GM21619 (cell line): ENCODE measurements around the gene MARCHF6.
A peak's percentile ranks its signal among the peaks of the same experiment; 100 is the strongest.
"Not testable (repeated sequence)": the region's sequence is repeated elsewhere in the genome, so short reads cannot be mapped to it uniquely, and the experiment has no call there.

Experiments
- ATAC-seq: cut with Tn5 transposase; IDR thresholded peaks from one replicate; pipeline ENCODE4 v1.9.1; 2021; ENCODE audit not compliant: unreplicated experiment

MARCHF6 gene

GRCh38 chr5:10374046-10375022 is 20.8 kb downstream of the MARCHF6 start:
- peak; percentile 54 for ATAC-seq

DNA sequence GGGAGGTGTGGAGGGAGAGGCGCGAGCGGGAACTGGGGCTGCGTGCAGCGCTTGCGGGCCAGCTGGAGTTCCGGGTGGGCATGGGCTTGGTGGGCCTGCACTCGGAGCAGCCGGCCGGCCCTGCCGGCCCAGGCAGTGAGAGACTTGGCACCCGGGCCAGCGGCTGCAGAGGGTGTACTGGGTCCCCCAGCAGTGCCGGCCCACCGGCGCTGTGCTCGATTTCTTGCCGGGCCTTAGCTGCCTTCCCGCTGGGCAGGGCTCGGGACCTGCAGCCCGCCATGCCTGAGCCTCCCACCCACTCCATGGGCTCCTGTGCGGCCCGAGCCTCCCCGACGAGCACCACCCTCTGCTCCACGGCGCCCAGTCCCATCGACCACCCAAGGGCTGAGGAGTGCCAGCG is 21.7 kb downstream of the MARCHF6 start:
- not testable (repeated sequence) for ATAC-seq

- ATAC-seq, result no peak
These were observed 23.0 kb downstream of the MARCHF6 start for GRCh38 chr5:10376544-10376943.

- no peak for ATAC-seq
These were observed 23.6 kb downstream of the MARCHF6 start for GRCh38 chr5:10377081-10377480.

- no peak for ATAC-seq
These were observed 28.3 kb downstream of the MARCHF6 start for GRCh38 chr5:10381803-10382202.

DNA sequence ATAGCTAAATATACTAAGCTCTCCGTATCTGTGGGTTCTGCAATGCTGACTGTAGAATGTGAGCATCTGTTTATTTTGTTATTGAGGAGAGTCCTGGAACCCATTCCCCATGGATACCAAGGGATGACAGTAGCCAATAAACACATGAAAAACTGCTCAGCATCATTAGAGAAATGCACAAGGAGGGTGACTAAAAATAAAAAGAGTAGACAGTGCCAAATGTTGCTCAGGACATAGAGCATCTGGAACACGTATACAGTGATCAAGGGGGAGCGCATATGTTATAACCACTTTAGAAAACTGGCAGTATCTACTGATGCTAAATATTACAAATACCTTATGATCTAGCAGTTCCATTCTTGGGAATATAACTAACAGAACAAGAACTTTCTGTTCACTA is 31.0 kb downstream of the MARCHF6 start:
- no peak for ATAC-seq

DNA sequence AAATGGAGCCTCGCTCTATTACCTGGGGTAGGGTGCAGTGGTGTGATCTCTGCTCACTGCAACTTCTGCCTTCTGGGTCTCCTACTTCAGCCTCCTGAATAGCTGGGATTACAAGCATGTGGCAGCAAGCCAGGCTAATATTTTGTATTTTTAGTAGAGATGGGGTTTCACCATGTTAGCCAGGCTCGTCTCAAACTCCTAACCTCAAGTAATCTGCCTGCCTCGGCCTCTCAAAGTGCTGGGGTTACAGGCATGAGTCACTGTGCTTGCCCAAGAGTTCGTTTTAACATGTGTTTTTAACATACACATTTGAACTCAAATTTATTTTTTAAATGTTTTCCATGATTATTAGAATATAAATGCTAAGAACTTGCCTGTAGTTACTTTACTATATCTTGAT is 34.2 kb downstream of the MARCHF6 start:
- ATAC-seq, result no peak

DNA sequence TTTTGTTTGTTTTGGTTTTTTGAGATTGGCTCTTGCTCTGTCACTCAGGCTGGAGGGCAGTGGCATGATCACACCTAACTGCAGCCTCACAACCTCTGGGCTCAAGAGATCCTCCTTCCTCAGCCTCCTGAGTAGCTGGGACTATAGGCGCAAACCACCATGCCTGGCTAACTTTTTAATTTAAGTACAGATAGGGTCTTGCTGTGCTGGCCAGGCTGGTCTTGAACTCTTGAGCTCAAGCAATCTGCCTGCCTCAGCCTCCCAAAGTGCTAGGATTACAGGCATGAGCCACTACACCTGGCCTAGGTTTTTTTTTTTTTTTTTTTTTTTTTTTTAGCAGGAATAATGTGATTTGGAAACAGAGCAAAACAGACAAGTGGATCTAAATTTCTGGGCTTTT is 37.6 kb downstream of the MARCHF6 start:
- no peak for ATAC-seq

DNA sequence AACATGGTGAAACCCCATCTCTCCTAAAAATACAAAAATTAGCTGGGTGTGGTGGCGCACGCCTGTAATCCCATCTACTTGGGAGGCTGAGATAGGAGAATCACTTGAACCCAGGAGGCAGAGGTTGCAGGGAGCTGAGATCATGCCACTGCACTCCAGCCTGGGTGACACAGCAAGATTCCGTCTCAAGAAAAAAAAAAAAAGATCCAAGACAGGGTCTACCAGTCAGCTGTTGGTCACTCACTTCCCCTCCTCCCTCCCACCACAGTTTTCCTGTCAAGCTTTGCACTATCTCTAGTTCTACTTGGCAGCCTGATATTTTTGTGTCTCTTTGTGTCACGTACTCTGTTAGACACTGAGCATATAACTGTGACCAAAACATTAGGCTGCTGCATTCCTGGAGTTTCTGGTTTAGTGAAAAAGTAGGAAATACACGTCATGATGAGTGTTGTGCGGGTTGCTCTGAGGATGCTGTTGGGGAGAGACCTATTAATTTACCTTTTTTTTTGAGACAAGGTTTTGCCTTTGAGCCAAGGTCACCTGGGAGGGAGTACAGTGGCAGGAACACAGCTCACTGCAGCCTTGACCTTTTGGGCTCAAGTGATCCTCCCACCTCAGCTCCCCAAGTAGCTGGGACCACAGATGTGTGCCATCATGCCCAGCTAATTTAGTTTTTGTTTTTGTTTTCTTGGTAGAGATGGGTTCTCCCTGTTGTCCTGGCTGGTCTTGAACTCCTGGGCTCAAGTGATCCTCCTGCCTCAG is 39.3 kb downstream of the MARCHF6 start:
- not testable (repeated sequence) for ATAC-seq

GRCh38 chr5:10393491-10393890 is 40.0 kb downstream of the MARCHF6 start:
- no peak for ATAC-seq

DNA sequence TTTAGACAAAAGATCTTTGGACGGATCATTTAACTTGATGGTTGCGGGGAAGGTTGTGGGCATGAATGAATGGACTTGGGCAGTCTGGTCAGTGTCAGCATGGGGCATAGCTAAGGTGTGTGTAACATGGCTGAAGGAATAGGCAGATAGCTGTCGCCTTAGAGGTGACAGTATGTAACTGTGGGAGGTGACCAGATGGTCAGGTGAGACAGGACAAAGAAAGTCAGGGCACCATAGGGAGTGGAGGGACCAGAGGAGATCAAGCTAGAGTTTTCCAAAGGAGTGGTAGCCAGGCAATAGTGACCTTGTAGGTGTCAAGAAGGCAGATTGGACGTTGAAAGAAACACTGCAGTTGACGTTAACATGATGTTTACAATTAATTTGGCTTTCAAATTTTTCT is 43.1 kb downstream of the MARCHF6 start:
- ATAC-seq, result no peak

GRCh38 chr5:10399839-10400238 is 46.3 kb downstream of the MARCHF6 start:
- ATAC-seq, result no peak

DNA sequence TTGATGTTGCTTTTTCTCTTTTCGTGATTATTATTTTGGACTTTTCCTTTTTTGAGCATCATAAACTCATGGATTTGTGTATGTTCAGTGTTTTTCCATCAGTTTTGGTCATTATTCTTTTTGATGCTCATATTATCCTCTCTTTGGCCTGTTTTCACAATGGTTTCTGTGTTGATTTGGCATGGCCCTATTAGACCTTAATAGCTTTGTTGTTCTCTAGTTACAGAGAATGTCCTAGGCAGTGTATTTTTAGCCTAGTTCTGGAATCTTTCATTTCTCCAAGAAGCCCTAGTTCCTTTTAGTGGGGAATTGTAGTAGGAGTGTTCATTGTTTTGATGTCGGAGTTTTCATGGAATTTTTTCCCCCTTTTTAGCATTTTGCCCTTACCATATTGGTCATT is 46.9 kb downstream of the MARCHF6 start:
- no peak for ATAC-seq

DNA sequence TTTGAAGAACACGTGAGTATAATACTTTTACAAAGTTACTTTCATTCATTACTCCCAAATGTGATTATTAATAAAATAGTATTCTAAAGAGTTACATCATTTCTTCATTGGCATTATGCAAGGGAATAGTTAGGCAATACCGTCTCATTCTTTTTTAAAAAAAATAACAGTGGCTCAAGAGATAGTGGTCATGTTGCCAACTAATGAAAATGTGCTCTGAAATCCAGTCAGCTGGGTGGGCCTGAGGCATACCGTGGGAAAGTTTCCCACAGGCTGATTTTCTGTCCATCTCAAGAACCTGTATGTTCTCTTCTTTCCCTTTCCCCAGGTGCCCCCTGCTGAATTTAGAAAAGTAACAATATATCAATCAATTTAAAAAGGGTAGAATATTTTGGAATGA is 47.3 kb downstream of the MARCHF6 start:
- ATAC-seq, result no peak

DNA sequence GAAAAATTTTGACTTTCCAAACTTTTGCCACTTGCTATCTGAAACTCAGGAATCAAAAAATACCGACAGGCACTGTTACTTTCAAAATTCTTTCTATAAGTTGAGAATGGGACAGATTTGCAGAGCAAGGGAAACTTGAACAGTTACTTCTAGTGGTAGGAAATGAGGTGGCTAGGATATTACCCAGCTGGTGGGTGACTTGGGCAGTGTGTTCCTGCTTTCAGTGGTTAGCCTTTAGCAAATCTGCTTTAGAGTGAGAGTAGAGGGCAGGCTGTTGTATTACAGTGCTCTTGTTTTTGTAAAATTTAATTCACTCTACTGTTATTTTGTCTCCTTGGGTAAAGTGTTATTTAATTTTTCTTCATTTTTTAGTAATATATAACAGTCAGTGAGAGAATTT is 48.0 kb downstream of the MARCHF6 start:
- peak; percentile 67 for ATAC-seq
